Mammary epithelial cell (primary cell): Measurements from ENCODE around the gene SUMF2.
"Not testable (repeated sequence)": the region's sequence is repeated elsewhere in the genome, so short reads cannot be mapped to it uniquely, and the experiment has no call there.

ENCODE experiments used
- EZH2 ChIP-seq: IDR thresholded peaks from 2 replicates; pipeline ENCODE4 v1.6.1; 2012; ENCODE audit warnings: low read length, inconsistent platforms, borderline replicate concordance
- TF ChIP-seq, protein P1 (sequence below), 2 donors: IDR thresholded peaks in 1 of 2; conservative IDR thresholded peaks in 1 of 2; 2 replicates each; pipeline ENCODE4 v1.5.1; 2011 to 2012; ENCODE audit warnings: inconsistent platforms in 2 of 2, low read length in 2 of 2, mild to moderate bottlenecking in 2 of 2, control low read depth in 1 of 2, low read depth in 1 of 2; ENCODE audit not compliant: insufficient read depth in 1 of 2; ENCODE audit errors: extremely low read depth in 1 of 2

DNA sequence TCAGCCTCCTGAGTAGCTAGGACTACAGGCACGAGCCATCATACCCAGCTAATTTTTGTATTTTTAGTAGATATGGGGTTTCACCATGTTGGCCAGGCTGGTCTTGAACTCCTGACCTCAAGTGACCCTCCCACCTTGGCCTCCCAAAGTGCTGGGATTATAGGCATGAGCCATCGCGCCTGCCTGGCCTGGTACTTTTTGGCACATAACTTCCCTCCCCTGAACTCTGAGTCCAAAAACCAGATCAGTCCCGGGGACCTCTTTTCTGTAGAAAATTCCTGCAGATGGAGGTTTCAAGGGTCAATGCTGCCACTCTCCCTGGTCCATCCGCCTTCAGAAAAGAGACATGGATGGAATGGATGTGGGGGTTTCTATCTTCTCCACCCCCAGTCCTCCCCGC is 28.3 kb downstream of the SUMF2 start:
- TF ChIP-seq EZH2, result not testable (repeated sequence)
- TF ChIP-seq, protein P1, sequence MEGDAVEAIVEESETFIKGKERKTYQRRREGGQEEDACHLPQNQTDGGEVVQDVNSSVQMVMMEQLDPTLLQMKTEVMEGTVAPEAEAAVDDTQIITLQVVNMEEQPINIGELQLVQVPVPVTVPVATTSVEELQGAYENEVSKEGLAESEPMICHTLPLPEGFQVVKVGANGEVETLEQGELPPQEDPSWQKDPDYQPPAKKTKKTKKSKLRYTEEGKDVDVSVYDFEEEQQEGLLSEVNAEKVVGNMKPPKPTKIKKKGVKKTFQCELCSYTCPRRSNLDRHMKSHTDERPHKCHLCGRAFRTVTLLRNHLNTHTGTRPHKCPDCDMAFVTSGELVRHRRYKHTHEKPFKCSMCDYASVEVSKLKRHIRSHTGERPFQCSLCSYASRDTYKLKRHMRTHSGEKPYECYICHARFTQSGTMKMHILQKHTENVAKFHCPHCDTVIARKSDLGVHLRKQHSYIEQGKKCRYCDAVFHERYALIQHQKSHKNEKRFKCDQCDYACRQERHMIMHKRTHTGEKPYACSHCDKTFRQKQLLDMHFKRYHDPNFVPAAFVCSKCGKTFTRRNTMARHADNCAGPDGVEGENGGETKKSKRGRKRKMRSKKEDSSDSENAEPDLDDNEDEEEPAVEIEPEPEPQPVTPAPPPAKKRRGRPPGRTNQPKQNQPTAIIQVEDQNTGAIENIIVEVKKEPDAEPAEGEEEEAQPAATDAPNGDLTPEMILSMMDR (conservative IDR thresholded peaks at IDR 0.05 in 1 of 2, IDR thresholded peaks at IDR 0.05 in 1 of 2; ENCODE audit: extremely low read depth in 1 of 2, insufficient read depth in 1 of 2, low read depth in 1 of 2, low read length in 2 of 2), result not testable (repeated sequence)
